Activated CD4-positive, alpha-beta T cell treated with anti-CD3 and anti-CD28 coated beads for 36 hours (primary cell): ENCODE measurements around the gene TREML1. TPM values are rescaled to one million over a fixed set of nuclear protein-coding genes. Genes with fewer than 3 reads are reported as not detected.

Experiments
- ATAC-seq: fragments of 200-7000 bp; cut with Tn5 transposase; one replicate; pipeline ENCODE4 v1.10.0; 2021; ENCODE audit warnings: mild to moderate bottlenecking, moderate library complexity
- CTCF ChIA-PET: fragments of 350-600 bp; sonication (Branson Sonifier 250); formaldehyde crosslinking; loops from one replicate; lab custom pipeline; 2021; ENCODE audit warnings: antibody characterized with exemption; lab: Charles Lee
- POLR2A ChIA-PET: fragments of 350-600 bp; sonication (Branson Sonifier 250); formaldehyde crosslinking; loops from one replicate; lab custom pipeline; 2021; ENCODE audit warnings: antibody characterized with exemption, inconsistent platforms; lab: Charles Lee
- DNase-seq: peaks from one replicate; pipeline ENCODE4 v3.0.0-alpha.2; 2020
- H3K27ac Mint-ChIP-seq: one replicate; pipeline ENCODE4 v1.8.0; 2021; ENCODE audit warnings: mixed read lengths
- H3K27me3 Mint-ChIP-seq: one replicate; pipeline ENCODE4 v1.8.0; 2021; ENCODE audit warnings: mixed read lengths
- H3K36me3 Mint-ChIP-seq: one replicate; pipeline ENCODE4 v1.8.0; 2021; ENCODE audit warnings: low read depth, mixed read lengths
- H3K4me1 Mint-ChIP-seq: one replicate; pipeline ENCODE4 v1.8.0; 2021; ENCODE audit warnings: mixed read lengths
- H3K4me3 Mint-ChIP-seq: one replicate; pipeline ENCODE4 v1.8.0; 2021; ENCODE audit warnings: mild to moderate bottlenecking, moderate library complexity, mixed read lengths
- H3K9me3 Mint-ChIP-seq: one replicate; pipeline ENCODE4 v1.8.0; 2021; ENCODE audit warnings: low read depth, mixed read lengths
- intact Hi-C, 2 experiments: fragments of 100-400 bp; cut with DNase I in 1 of 2; cut with micrococcal nuclease in 1 of 2; formaldehyde crosslinking; loops; one replicate each; pipeline versions ENCODE4 v1.14.2 to v1.15.1; 2022 to 2024; cut with DNase I, micrococcal nuclease
- total RNA-seq, 2 experiments: library from RNA; stranded (reverse); gene quantifications; one replicate each; pipeline ENCODE4 v1.2.3, GENCODE V29; 2021

TREML1 gene, protein sequence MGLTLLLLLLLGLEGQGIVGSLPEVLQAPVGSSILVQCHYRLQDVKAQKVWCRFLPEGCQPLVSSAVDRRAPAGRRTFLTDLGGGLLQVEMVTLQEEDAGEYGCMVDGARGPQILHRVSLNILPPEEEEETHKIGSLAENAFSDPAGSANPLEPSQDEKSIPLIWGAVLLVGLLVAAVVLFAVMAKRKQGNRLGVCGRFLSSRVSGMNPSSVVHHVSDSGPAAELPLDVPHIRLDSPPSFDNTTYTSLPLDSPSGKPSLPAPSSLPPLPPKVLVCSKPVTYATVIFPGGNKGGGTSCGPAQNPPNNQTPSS
- not detected for total RNA-seq

DNA sequence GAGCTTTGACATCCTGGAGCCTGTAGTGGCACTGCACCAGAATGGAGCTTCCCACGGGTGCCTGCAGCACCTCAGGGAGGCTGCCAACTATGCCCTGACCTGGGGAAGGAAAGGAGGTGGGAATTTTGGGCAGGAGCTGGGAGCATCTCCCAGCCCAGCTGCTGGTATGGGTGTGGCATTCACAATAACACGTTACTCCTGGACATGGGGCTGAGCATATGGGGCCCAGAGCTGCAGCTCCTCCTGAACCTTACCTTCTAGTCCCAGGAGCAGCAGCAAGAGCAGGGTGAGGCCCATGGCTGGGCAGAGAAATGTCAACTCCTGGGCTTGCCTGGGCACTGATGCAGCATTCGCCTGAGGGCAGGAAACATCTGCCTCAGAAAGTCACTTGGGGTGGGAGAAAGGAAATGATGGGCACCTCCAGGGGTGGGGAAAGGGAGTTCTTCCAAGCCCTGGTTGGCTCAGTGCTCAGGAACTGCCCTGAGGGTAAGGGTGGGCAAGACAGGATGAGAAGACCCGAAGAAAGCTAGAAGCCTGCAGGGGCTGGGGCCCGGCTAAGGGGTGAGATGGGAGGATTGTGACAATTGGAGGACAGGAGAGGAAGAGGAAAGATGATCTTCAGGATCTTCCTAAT is at the start of gene TREML1:
TSS of gene TREML1 (minus strand) at position 356 of the 634 bp plus-strand sequence. CDS start at position 297, 59 bp downstream.
- Mint-ChIP-seq H3K36me3 (no peaks in the 10 kb centered on the region), H3K4me1 (no peaks in the 10 kb centered on the region), H3K27ac (no peak within 1 kb of the TSS), H3K9me3 (no peaks in the 10 kb centered on the region), H3K4me3 (no peak within 1 kb of the TSS), H3K27me3 (no peaks in the 10 kb centered on the region)
- CTCF ChIA-PET: interaction anchor here (1.0 kb wide), 1 partner anchor 28 kb away, joined by 3 read pairs; no protein-coding TSS in a partner anchor
- ATAC-seq (no peak), DNase-seq (no peak)
- POLR2A ChIA-PET: no interaction called here
- intact Hi-C loops: no loop called here

DNA sequence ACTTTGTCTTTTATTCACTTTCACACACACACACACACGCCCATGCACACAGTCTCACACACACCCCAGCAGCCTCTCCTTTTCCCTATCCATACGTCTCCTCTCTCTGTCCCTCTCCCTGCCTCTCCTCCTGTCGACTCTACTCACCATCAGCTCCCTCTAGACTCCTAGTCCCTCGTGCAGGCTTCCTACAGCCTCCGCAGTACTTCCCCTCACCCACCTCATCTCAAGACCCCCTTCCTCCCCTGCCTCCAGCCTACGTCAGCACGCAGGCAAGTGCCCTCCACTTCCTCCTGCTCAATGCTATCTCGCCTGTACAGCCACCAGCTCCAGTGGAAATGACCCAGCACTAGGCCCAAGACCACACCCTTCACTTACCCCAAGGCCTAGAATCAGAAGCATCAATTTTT is 47.6 kb upstream of the TREML1 start:
- no peaks in the 10 kb centered on the region for H3K27me3 Mint-ChIP-seq
- H3K27ac Mint-ChIP-seq: peak overlapping the region; percentile 93
- no peak for DNase-seq
- ChIA-PET POLR2A (no interaction called here), CTCF (interaction anchor here (0.6 to 1.1 kb wide), 3 partner anchors 10 to 131 kb away, joined by 3 to 6 read pairs (median 3); no protein-coding TSS in a partner anchor)
- intact Hi-C loops: no loop called here
- H3K4me3 Mint-ChIP-seq: peak overlapping the region; percentile 71
- no peak for ATAC-seq
- peaks cover 52% of the 10 kb centered on the region for H3K4me1 Mint-ChIP-seq
- H3K36me3 Mint-ChIP-seq: peaks cover 2% of the 10 kb centered on the region
- H3K9me3 Mint-ChIP-seq: no peaks in the 10 kb centered on the region

DNA sequence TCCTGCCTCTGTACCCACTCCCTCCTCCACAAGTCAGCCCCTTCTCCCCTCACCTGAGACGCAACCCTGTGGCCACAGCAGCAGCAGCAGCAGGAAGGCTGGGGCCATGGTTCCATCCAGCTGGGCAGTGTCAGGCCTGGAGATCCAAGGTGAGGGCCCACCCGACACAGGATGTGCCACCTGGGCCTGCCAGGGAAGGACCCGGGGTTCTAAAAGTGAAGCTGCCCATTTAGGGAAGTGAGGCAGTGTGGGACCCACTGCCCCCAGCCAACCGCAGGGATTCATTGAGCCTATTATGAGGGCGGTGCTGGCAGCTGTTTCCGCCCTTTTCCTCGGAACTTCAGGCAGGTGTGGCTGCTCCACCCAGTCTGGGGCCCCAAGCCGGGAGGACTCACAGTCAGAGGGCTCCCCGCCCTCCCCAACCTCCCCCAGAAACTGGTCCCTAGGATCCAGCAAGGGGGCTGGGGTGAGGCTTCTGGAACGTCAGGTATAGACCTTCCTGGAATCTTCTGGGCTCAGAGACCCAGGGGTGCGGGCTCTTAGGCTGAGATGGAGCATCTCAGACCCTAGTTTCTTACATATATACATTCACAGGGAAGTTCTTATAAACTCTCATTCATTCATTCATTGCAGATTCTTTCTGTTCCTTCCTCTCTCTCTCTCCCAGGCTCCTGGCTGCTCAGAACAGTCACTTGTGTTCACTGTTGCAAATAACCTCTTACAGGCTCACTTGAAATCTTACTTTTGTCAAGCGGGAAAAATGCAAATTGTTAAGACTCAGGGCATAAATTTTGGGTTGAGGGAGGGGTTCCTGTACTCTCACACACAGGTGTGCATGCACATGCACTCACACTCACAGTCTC is 47.0 kb upstream of the TREML1 start, which contains the start of gene TREML2:
TSS of gene TREML2 (minus strand) at position 249 of the 863 bp plus-strand sequence. CDS start at position 108, 141 bp downstream.
- intact Hi-C loops: loop anchor here in 1 of 2 experiments (1.0 kb wide), 1 partner anchor 129 kb away; the partner anchor contains the start of genes NFYA and OARD1
- ChIA-PET CTCF (interaction anchor here (1.0 to 3.0 kb wide), 5 partner anchors 9 to 127 kb away, joined by 3 to 15 read pairs (median 5); no protein-coding TSS in a partner anchor), POLR2A (interaction anchor here (1.5 kb wide), 1 partner anchor 133 kb away, joined by 4 read pairs; no protein-coding TSS in a partner anchor)
- Mint-ChIP-seq H3K27ac (peak within 1 kb of the TSS; percentile 93), H3K27me3 (no peaks in the 10 kb centered on the region), H3K4me3 (peak within 1 kb of the TSS; percentile 71), H3K36me3 (peaks cover 2% of the 10 kb centered on the region), H3K4me1 (peaks cover 55% of the 10 kb centered on the region), H3K9me3 (no peaks in the 10 kb centered on the region)
- DNase-seq (peak; percentile 62), ATAC-seq (peak; percentile 13)

DNA sequence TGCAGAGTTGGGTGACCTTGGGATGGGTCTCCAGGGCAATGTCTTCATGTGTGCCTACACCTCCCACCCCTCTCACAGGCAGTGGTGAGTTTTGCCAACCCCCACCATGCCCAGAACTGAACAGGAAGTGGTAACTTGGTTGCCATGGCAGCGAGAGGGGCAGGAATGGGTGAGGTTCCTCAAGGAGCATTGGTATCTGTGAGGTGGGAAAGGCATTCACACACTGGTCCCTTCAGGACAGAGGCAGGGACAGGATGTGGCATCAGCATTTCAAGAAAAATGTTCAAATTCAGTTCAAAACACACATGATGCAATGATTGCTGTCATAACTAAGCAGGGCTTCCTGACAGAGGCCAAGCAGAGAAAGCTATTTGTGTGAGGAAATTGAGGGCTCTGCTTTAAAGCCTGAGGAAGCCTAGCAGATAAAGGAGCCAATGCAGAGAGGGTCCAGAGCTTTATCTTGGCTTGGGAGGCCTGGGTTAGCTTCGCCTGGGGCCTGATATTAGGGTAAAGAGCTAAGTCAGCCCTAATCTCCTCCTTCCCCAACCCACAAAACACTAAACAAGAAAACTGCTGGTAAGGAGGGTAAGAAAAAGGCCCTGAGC is 46.3 kb upstream of the TREML1 start:
- Mint-ChIP-seq H3K9me3 (no peaks in the 10 kb centered on the region), H3K4me3 (peak overlapping the region; percentile 71), H3K27ac (peak overlapping the region; percentile 93), H3K27me3 (no peaks in the 10 kb centered on the region), H3K36me3 (peaks cover 2% of the 10 kb centered on the region), H3K4me1 (peaks cover 55% of the 10 kb centered on the region)
- POLR2A ChIA-PET: interaction anchor here (0.6 to 1.5 kb wide), 2 partner anchors 96 to 134 kb away, joined by 4 read pairs; no protein-coding TSS in a partner anchor
- intact Hi-C loops: loop anchor here in 1 of 2 experiments (1.0 kb wide), 1 partner anchor 128 kb away; the partner anchor contains the start of genes NFYA and OARD1
- ATAC-seq: peak; percentile 56
- CTCF ChIA-PET: interaction anchor here (0.6 to 3.0 kb wide), 7 partner anchors 9 to 126 kb away, joined by 3 to 15 read pairs (median 4); no protein-coding TSS in a partner anchor
- peak; percentile 78 for DNase-seq

DNA sequence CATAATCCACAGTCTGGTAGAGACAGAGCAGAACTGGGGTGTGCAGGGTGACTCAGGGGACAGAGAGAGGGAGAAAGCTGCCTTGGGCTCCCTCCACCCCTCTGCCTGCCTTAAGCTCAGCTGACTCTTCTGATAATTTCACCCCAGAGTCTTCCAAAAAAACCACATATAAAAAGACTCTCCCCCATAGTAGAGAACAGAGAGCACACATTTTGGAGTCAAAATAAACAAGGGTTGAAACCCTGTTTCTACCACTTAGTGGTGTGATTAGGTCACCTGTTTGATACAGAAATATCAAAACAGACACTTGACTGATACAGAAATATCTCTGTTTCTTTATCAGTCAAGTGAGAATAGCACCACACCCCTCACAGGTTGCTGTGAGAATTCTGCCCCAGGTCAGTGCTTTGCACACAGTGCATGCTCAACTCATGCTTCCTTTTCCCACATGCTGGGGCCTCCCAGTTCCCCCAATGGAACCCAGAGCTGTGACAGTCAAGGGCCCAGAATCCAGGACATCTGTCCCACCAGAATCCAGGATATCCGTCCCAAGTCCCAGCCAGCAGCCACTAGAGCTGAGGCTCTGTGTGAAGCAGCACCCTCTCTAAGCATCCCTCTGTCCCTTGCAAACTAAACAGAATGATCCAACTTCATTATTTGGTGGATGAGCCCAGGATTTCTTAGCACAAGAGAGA is 45.6 kb upstream of the TREML1 start:
- CTCF ChIA-PET: interaction anchor here (0.6 to 3.0 kb wide), 7 partner anchors 8 to 125 kb away, joined by 3 to 15 read pairs (median 4); no protein-coding TSS in a partner anchor
- DNase-seq (peak; percentile 66), ATAC-seq (peak; percentile 75)
- Mint-ChIP-seq H3K27me3 (no peaks in the 10 kb centered on the region), H3K36me3 (peaks cover 4% of the 10 kb centered on the region), H3K4me1 (peaks cover 58% of the 10 kb centered on the region), H3K27ac (peak overlapping the region; percentile 93), H3K9me3 (no peaks in the 10 kb centered on the region), H3K4me3 (peak overlapping the region; percentile 71)
- POLR2A ChIA-PET: interaction anchor here (0.6 to 1.5 kb wide), 2 partner anchors 96 to 134 kb away, joined by 4 read pairs; no protein-coding TSS in a partner anchor
- intact Hi-C loops: loop anchor here (1.0 to 2.0 kb wide), 4 partner anchors 95 to 127 kb away; partner anchors contain the start of genes NFYA (in 1 of the 2) and OARD1 (in 1 of the 2)

DNA sequence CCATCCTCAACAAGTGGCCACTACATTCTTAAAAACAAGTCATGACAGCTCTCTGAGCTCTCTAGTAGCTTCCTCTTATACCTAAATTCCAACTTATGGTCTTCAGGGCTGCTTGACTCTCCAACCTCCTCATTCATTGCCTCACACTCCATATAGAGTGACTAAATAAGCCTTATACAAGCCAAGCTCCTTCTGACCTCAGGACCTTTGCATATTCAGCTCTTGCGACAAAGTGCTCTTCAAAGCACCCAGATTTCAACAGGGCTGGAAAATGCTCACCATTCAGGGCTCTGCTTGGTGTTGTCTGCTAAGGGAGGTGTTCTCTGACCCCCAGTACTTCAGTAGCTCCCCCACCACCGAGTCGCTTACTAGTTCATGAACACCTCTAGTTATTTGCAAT is 43.1 kb upstream of the TREML1 start:
- Mint-ChIP-seq H3K27ac (peak overlapping the region; percentile 26), H3K27me3 (no peaks in the 10 kb centered on the region), H3K9me3 (no peaks in the 10 kb centered on the region), H3K36me3 (peaks cover 5% of the 10 kb centered on the region), H3K4me1 (peaks cover 52% of the 10 kb centered on the region), H3K4me3 (no peak overlapping the region)
- DNase-seq: no peak
- CTCF ChIA-PET: interaction anchor here (1.0 to 1.6 kb wide), 2 partner anchors 15 to 110 kb away, joined by 3 to 6 read pairs; no protein-coding TSS in a partner anchor
- intact Hi-C loops: no loop called here
- POLR2A ChIA-PET: no interaction called here
- no peak for ATAC-seq

DNA sequence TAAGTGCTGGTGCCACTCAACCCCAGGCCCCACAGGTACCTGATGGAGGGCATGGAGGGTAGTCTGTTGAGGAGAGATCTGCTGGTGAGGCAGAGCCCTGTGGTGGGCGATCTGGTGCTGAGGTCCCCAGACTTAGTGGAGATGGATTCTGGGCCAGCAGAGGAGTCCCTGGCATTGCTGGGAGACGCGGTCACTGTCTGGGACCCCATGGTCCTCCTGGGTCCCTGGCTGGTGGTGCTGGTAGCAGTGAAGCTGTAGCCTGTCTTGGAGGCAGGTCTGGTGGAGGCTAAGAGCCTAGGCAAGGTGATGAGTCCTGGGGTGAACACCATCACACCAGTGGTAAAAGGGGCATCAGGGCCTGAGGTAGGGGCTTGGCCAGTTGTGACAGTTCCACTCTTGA is 40.2 kb upstream of the TREML1 start:
- POLR2A ChIA-PET: no interaction called here
- intact Hi-C loops: no loop called here
- no peak overlapping the region for H3K27ac Mint-ChIP-seq

DNA sequence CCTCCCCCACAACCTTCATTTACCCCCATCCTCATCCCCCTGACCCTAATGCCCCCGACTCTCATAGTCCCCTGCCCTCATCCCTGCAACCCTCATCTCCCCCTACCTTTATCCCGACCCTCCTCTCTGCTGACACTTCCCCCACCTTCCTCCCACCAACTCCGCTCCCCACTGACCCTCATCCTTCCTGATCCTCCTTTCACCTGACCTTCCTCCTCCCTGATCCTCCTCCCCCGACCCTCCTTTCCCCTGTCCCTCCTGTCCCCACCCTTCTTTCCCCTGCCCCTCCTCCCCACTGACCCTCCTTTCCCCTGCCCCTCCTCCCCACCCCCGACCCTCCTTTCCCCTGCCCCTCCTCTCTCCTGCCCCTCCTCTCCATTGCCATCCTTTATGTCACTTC is 39.7 kb upstream of the TREML1 start:
- no peak for ATAC-seq
- H3K27ac Mint-ChIP-seq: no peak overlapping the region
- H3K4me3 Mint-ChIP-seq: no peak overlapping the region
- POLR2A ChIA-PET: no interaction called here
- DNase-seq: no peak
- no peaks in the 10 kb centered on the region for H3K27me3 Mint-ChIP-seq
- CTCF ChIA-PET: no interaction called here
- H3K4me1 Mint-ChIP-seq: peaks cover 18% of the 10 kb centered on the region
- intact Hi-C loops: no loop called here
- peaks cover 3% of the 10 kb centered on the region for H3K36me3 Mint-ChIP-seq
- peaks cover 6% of the 10 kb centered on the region for H3K9me3 Mint-ChIP-seq

More for the DNA sequence above, 40.2 kb upstream of the TREML1 start:
- CTCF ChIA-PET: interaction anchor here (1.1 kb wide), 1 partner anchor 14 kb away, joined by 3 read pairs; no protein-coding TSS in a partner anchor
- H3K4me1 Mint-ChIP-seq: peaks cover 23% of the 10 kb centered on the region
- no peak for DNase-seq
- H3K27me3 Mint-ChIP-seq: no peaks in the 10 kb centered on the region
- H3K9me3 Mint-ChIP-seq: peaks cover 4% of the 10 kb centered on the region
- H3K4me3 Mint-ChIP-seq: no peak overlapping the region
- no peak for ATAC-seq
- H3K36me3 Mint-ChIP-seq: peaks cover 3% of the 10 kb centered on the region

DNA sequence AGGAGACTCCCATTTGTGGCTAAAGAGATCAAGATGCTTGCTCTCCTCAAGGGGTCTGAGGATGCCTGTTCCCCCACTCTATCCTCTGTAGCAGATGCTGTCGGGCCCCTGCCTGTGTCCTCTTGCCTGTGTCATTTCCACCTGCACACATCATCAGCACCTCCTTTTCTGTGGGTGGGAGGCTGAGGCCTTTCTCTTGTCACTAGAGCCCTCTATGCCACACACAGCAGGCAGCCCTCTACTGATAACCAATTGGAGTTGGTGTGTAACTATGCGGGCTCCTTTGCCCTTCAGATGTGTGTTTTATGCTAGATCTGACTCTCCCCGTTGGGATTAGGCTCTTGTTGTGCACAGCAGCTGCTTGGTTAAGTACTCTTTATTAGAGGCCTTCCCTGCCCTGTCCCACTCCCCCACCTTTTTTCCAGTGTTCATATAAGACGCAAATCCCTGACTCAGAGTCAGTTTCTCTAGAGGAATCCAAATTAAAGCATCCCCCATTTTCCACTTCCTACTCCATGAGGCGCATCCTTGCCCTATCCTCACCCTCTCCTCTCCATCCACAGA is 39.1 kb upstream of the TREML1 start:
- Mint-ChIP-seq H3K36me3 (peaks cover 3% of the 10 kb centered on the region), H3K27ac (no peak overlapping the region), H3K27me3 (no peaks in the 10 kb centered on the region), H3K9me3 (peaks cover 6% of the 10 kb centered on the region), H3K4me1 (peaks cover 18% of the 10 kb centered on the region), H3K4me3 (no peak overlapping the region)
- CTCF ChIA-PET: interaction anchor here (1.3 kb wide), 1 partner anchor 18 kb away, joined by 3 read pairs; no protein-coding TSS in a partner anchor
- DNase-seq (no peak), ATAC-seq (peak; percentile 56)
- intact Hi-C loops: no loop called here
- POLR2A ChIA-PET: no interaction called here
